Esophagus squamous epithelium (tissue), 4 donors: ENCODE data around the gene CCDC32.

Experiments used
- CTCF ChIP-seq, 6 experiments: fragments of 450-650 bp in 4 of 6; fragments of 200-600 bp in 2 of 6; sonication (generic) in 2 of 6; IDR thresholded peaks; one replicate each; pipeline ENCODE4 v1.5.1; 2016 to 2019; ENCODE audit warnings: antibody characterized with exemption in 6 of 6, mild to moderate bottlenecking in 4 of 6, moderate library complexity in 4 of 6
- POLR2A ChIP-seq, 4 donors: fragments of 450-650 bp; IDR thresholded peaks; one replicate each; pipeline ENCODE4 v1.6.1; 2017; ENCODE audit warnings: antibody characterized with exemption in 4 of 4, mild to moderate bottlenecking in 4 of 4, moderate library complexity in 3 of 4

- no peak for TF ChIP-seq CTCF (IDR thresholded peaks at IDR 0.05)
- TF ChIP-seq POLR2A (IDR thresholded peaks at IDR 0.05): no peak
These were observed 33.3 kb upstream of the CCDC32 start for GRCh38 chr15:40598126-40598525.
